HEK293T (cell line): ENCODE results near the gene SORT1.
"Not testable (repeated sequence)": the region's sequence is repeated elsewhere in the genome, so short reads cannot be mapped to it uniquely, and the experiment has no call there.

Experiments
- CTCF ChIA-PET: fragments of 350-600 bp; formaldehyde crosslinking; extraction: SDS; loops from one replicate; lab custom pipeline; 2021; ENCODE audit warnings: antibody characterized with exemption, inconsistent platforms; lab: Yijun Ruan, JAX
- POLR2A ChIA-PET: fragments of 350-600 bp; formaldehyde crosslinking; extraction: SDS; loops from one replicate; lab custom pipeline; 2020; ENCODE audit warnings: antibody characterized with exemption, inconsistent platforms; lab: Yijun Ruan, JAX
- DNase-seq: peaks from one replicate; pipeline ENCODE4 v3.0.0; 2012; ENCODE audit warnings: mixed read lengths; ENCODE audit errors: extremely low spot score
- ARNT ChIP-seq: fragments of 450-650 bp; IDR thresholded peaks from 2 replicates; pipeline ENCODE4 v1.6.1; 2017; ENCODE audit warnings: mild to moderate bottlenecking
- BHLHE40 ChIP-seq: fragments of 450-650 bp; IDR thresholded peaks from 2 replicates; pipeline ENCODE4 v1.6.1; 2016; ENCODE audit warnings: mild to moderate bottlenecking, moderate library complexity, borderline replicate concordance
- CTBP1 ChIP-seq: fragments of 450-650 bp; IDR thresholded peaks from 2 replicates; pipeline ENCODE4 v1.6.1; 2016; ENCODE audit warnings: borderline replicate concordance
- ELF4 ChIP-seq: fragments of 450-650 bp; IDR thresholded peaks from 2 replicates; pipeline ENCODE4 v1.6.1; 2017; ENCODE audit warnings: antibody characterized with exemption
- FOXA1 ChIP-seq: fragments of 450-650 bp; IDR thresholded peaks from 2 replicates; pipeline ENCODE4 v1.6.1; 2016; ENCODE audit warnings: mild to moderate bottlenecking
- FOXK2 ChIP-seq: fragments of 450-650 bp; IDR thresholded peaks from 2 replicates; pipeline ENCODE4 v1.6.1; 2016; ENCODE audit warnings: mild to moderate bottlenecking
- FOXM1 ChIP-seq: fragments of 450-650 bp; IDR thresholded peaks from 2 replicates; pipeline ENCODE4 v1.6.1; 2017; ENCODE audit warnings: mild to moderate bottlenecking, borderline replicate concordance
- HDGF ChIP-seq: fragments of 450-650 bp; IDR thresholded peaks from 2 replicates; pipeline ENCODE4 v1.6.1; 2017; ENCODE audit warnings: antibody characterized with exemption, borderline replicate concordance
- L3MBTL2 ChIP-seq: fragments of 450-650 bp; conservative IDR thresholded peaks from 2 replicates; pipeline ENCODE4 v1.6.1; 2016; ENCODE audit warnings: mild to moderate bottlenecking
- LEF1 ChIP-seq: fragments of 450-650 bp; IDR thresholded peaks from 2 replicates; pipeline ENCODE4 v1.6.1; 2017; ENCODE audit warnings: mild to moderate bottlenecking, borderline replicate concordance
- NFRKB ChIP-seq: fragments of 450-650 bp; IDR thresholded peaks from 2 replicates; pipeline ENCODE4 v1.6.1; 2016; ENCODE audit warnings: mild to moderate bottlenecking, moderate library complexity
- PKNOX1 ChIP-seq: fragments of 450-650 bp; IDR thresholded peaks from 2 replicates; pipeline ENCODE4 v1.6.1; 2016
- SP1 ChIP-seq: fragments of 450-650 bp; IDR thresholded peaks from 2 replicates; pipeline ENCODE4 v1.6.1; 2017
- SUZ12 ChIP-seq: fragments of 450-650 bp; IDR thresholded peaks from 2 replicates; pipeline ENCODE4 v1.6.1; 2016; ENCODE audit warnings: mild to moderate bottlenecking
- TARDBP ChIP-seq: fragments of 450-650 bp; IDR thresholded peaks from 2 replicates; pipeline ENCODE4 v1.6.1; 2016
- ZNF384 ChIP-seq: fragments of 450-650 bp; IDR thresholded peaks from 2 replicates; pipeline ENCODE4 v1.6.1; 2016

SORT1 gene

GRCh38 chr1:109294481-109294880, 103.2 kb downstream of the SORT1 start:
- no peak for TF ChIP-seq ARNT
- TF ChIP-seq TARDBP, result no peak
- TF ChIP-seq L3MBTL2, result no peak
- TF ChIP-seq FOXK2, result no peak
- TF ChIP-seq SP1, result no peak
- no peak for TF ChIP-seq NFRKB
- TF ChIP-seq HDGF, result no peak
- no peak for TF ChIP-seq FOXM1
- no peak for TF ChIP-seq FOXA1
- TF ChIP-seq PKNOX1, result no peak
- TF ChIP-seq SUZ12, result no peak
- TF ChIP-seq CTBP1, result no peak
- no peak for TF ChIP-seq ZNF384
- no peak for TF ChIP-seq BHLHE40
- no peak for TF ChIP-seq ELF4
- TF ChIP-seq LEF1, result no peak
- ChIA-PET POLR2A (no interaction called here), CTCF (no interaction called here)
- no peak for DNase-seq

GRCh38 chr1:109293026-109293425, 104.7 kb downstream of the SORT1 start:
- CTCF ChIA-PET, result interaction anchor here (0.7 kb wide), 1 partner anchor 102 kb away, joined by 3 read pairs; no protein-coding TSS in a partner anchor
- no peak for DNase-seq
- no peak for TF ChIP-seq FOXK2
- TF ChIP-seq HDGF, result no peak
- TF ChIP-seq FOXM1, result no peak
- no peak for TF ChIP-seq SP1
- no peak for TF ChIP-seq ARNT
- TF ChIP-seq TARDBP, result no peak
- no peak for TF ChIP-seq L3MBTL2
- TF ChIP-seq SUZ12, result no peak
- TF ChIP-seq ZNF384, result no peak
- no peak for TF ChIP-seq BHLHE40
- TF ChIP-seq ELF4, result no peak
- TF ChIP-seq FOXA1, result no peak
- TF ChIP-seq LEF1, result no peak
- POLR2A ChIA-PET, result interaction anchor here (1.1 kb wide), 1 partner anchor 10 kb away, joined by 5 read pairs; the partner anchor contains the start of gene PSRC1

GRCh38 chr1:109292364-109292763, 105.4 kb downstream of the SORT1 start:
- DNase-seq, result no peak
- ChIA-PET CTCF (interaction anchor here (0.7 kb wide), 1 partner anchor 101 kb away, joined by 3 read pairs; no protein-coding TSS in a partner anchor), POLR2A (interaction anchor here (1.1 kb wide), 1 partner anchor 9 kb away, joined by 5 read pairs; the partner anchor contains the start of gene PSRC1)
- TF ChIP-seq ELF4, result no peak
- TF ChIP-seq SUZ12, result no peak
- TF ChIP-seq BHLHE40, result no peak
- TF ChIP-seq CTBP1, result no peak
- TF ChIP-seq TARDBP, result no peak
- TF ChIP-seq PKNOX1, result no peak
- no peak for TF ChIP-seq ARNT
- no peak for TF ChIP-seq NFRKB
- no peak for TF ChIP-seq FOXM1
- no peak for TF ChIP-seq LEF1
- TF ChIP-seq HDGF, result no peak
- no peak for TF ChIP-seq SP1
- no peak for TF ChIP-seq L3MBTL2
- no peak for TF ChIP-seq ZNF384
- no peak for TF ChIP-seq FOXA1
- no peak for TF ChIP-seq FOXK2

GRCh38 chr1:109290998-109291397, 106.7 kb downstream of the SORT1 start:
- POLR2A ChIA-PET, result interaction anchor here (1.0 kb wide), 1 partner anchor 14 kb away, joined by 3 read pairs; no protein-coding TSS in a partner anchor
- CTCF ChIA-PET, result no interaction called here
- no peak for DNase-seq
- TF ChIP-seq TARDBP, result no peak
- TF ChIP-seq FOXK2, result no peak
- no peak for TF ChIP-seq PKNOX1
- TF ChIP-seq FOXM1, result no peak
- no peak for TF ChIP-seq ELF4
- no peak for TF ChIP-seq ARNT
- no peak for TF ChIP-seq FOXA1
- TF ChIP-seq L3MBTL2, result no peak
- no peak for TF ChIP-seq CTBP1
- TF ChIP-seq ZNF384, result no peak
- TF ChIP-seq HDGF, result no peak
- no peak for TF ChIP-seq NFRKB
- TF ChIP-seq SUZ12, result no peak
- TF ChIP-seq LEF1, result no peak
- no peak for TF ChIP-seq BHLHE40
- TF ChIP-seq SP1, result no peak

GRCh38 chr1:109290137-109290536, 107.6 kb downstream of the SORT1 start:
- ChIA-PET CTCF (no interaction called here), POLR2A (interaction anchor here (1.0 kb wide), 1 partner anchor 15 kb away, joined by 3 read pairs; no protein-coding TSS in a partner anchor)
- no peak for DNase-seq
- TF ChIP-seq L3MBTL2, result no peak
- TF ChIP-seq TARDBP, result no peak
- TF ChIP-seq ARNT, result no peak
- TF ChIP-seq SP1, result no peak
- TF ChIP-seq SUZ12, result no peak
- no peak for TF ChIP-seq ELF4
- TF ChIP-seq NFRKB, result no peak
- TF ChIP-seq HDGF, result no peak
- no peak for TF ChIP-seq FOXA1
- TF ChIP-seq PKNOX1, result no peak
- TF ChIP-seq LEF1, result no peak
- no peak for TF ChIP-seq CTBP1
- no peak for TF ChIP-seq FOXK2
- TF ChIP-seq ZNF384, result no peak
- TF ChIP-seq FOXM1, result no peak
- no peak for TF ChIP-seq BHLHE40

GRCh38 chr1:109286762-109287161, 111.0 kb downstream of the SORT1 start:
- CTCF ChIA-PET, DNase-seq, POLR2A ChIA-PET: not testable (repeated sequence)
